ENCODE data around the gene MIPEP. TPM values are rescaled to one million over a fixed set of nuclear protein-coding genes. Genes with fewer than 3 reads are reported as not detected.
"Not testable (repeated sequence)": the region's sequence is repeated elsewhere in the genome, so short reads cannot be mapped to it uniquely, and the experiment has no call there.

The MIPEP gene
- total RNA-seq, 4 donors from 2014 or later, result 5.2 to 20.1 (median 17.8) TPM

DNA sequence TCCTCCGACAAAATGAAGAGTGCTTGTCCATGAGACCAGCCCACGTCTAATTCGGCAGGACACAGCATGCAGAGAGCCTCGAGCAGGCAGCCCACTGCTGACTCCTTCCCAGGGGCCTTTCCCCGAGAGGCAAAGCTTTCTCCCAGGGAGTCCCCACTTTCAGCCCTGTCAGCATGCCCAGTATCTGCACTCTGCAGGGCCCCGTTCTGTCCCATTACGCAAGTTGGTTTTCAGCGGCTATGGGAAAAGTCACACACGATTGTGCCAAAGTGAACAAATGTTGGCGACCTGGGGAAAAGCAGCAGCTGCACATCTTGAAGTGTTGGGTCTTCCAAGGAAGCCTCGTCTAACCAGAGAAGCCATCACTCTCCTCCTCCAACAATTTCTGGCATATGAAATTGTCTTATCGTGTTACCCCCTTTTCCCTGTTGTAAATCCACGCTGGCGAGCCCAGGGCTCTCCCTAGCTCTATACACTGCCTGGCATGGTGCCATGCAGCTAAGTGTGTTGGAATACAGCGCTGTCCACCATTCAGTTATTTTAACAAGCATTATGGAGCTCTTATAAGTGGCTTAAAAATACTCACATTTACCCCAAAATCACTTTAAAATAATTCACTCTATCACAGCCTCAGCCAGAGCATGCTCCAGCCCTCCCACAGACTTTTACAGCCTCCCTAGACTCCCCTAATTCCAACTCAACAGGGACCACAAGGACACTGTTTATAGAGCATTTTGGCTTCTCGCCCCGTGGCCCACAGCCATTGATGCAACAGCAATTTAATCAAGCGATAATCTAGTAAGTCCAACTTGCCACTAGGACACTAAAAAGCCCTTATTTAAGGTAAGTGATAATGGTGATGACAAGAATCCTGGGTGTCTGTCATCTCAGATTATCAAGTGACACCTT lies 8.5 kb downstream of the MIPEP start:
- H3K36me3 ChIP-seq, result peaks cover 0 to 15% (median 3%) of the 10 kb centered on the region in 4 donors
- H3K27me3 ChIP-seq; H3K27ac ChIP-seq; DNase-seq; H3K4me1 ChIP-seq; H3K4me3 ChIP-seq; in situ Hi-C loops (cut with MboI; ENCODE audit: low pct_ligation_motif_present in 1 of 4, low pct_unique_long_range_greater_than_20kb in 1 of 4, low sequenced_read_pairs in 3 of 4); intact Hi-C loops (cut with DNase I; ENCODE audit: low total_unique reads); H3K9me3 ChIP-seq: not testable (repeated sequence)
- 69 to 93% methylated on average over 2 to 14 of the region's 18 CpGs for WGBS, 2 donors (ENCODE audit: low coverage in 1 of 2)

DNA sequence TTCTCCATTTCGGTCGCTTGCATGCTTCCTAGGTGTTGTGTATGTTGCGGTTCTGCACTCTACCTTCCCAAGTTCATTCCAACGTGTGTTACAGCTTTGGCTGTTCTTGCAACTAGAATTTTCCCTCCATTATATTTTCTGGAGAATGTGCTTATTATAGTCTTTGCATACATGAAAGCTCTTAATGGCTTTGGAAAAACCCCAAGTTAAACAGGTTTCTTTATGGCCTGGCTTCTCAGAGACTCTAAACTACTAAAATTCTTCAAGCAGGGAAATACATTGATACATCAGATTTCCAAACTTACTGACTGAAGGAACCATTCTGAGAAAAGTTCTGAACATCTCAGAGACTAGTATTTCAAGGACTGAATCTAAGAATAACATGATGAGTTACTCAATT lies 11.9 kb downstream of the MIPEP start:
- no peaks in the 10 kb centered on the region for H3K27me3 ChIP-seq
- 80 to 87% methylated on average over 4 of the region's 4 CpGs for WGBS, 2 donors (ENCODE audit: low coverage in 1 of 2)
- no peak overlapping the region for H3K4me3 ChIP-seq
- intact Hi-C loops (cut with DNase I; ENCODE audit: low total_unique reads) (loop anchor here (10.0 kb wide), 1 partner anchor 412 kb away; no protein-coding TSS in a partner anchor), in situ Hi-C loops (cut with MboI; ENCODE audit: low pct_ligation_motif_present in 1 of 4, low pct_unique_long_range_greater_than_20kb in 1 of 4, low sequenced_read_pairs in 3 of 4) (loop anchor here in 3 of 4 donors (10.0 kb wide), 1 partner anchor 412 kb away; no protein-coding TSS in a partner anchor)
- peaks cover 0 to 11% (median 3%) of the 10 kb centered on the region in 4 donors for H3K36me3 ChIP-seq
- no peaks in the 10 kb centered on the region for H3K4me1 ChIP-seq
- TF ChIP-seq POLR2A (IDR thresholded peaks at IDR 0.05) (no peak), EP300 (IDR thresholded peaks at IDR 0.05; ENCODE audit: low read depth) (no peak), POLR2AphosphoS5 (IDR thresholded peaks at IDR 0.05) (no peak)
- TF ChIP-seq, protein P1, sequence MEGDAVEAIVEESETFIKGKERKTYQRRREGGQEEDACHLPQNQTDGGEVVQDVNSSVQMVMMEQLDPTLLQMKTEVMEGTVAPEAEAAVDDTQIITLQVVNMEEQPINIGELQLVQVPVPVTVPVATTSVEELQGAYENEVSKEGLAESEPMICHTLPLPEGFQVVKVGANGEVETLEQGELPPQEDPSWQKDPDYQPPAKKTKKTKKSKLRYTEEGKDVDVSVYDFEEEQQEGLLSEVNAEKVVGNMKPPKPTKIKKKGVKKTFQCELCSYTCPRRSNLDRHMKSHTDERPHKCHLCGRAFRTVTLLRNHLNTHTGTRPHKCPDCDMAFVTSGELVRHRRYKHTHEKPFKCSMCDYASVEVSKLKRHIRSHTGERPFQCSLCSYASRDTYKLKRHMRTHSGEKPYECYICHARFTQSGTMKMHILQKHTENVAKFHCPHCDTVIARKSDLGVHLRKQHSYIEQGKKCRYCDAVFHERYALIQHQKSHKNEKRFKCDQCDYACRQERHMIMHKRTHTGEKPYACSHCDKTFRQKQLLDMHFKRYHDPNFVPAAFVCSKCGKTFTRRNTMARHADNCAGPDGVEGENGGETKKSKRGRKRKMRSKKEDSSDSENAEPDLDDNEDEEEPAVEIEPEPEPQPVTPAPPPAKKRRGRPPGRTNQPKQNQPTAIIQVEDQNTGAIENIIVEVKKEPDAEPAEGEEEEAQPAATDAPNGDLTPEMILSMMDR (IDR thresholded peaks at IDR 0.05), result no peak
- no peaks in the 10 kb centered on the region for H3K9me3 ChIP-seq
- H3K27ac ChIP-seq, result no peak overlapping the region
- DNase-seq, result no peak

DNA sequence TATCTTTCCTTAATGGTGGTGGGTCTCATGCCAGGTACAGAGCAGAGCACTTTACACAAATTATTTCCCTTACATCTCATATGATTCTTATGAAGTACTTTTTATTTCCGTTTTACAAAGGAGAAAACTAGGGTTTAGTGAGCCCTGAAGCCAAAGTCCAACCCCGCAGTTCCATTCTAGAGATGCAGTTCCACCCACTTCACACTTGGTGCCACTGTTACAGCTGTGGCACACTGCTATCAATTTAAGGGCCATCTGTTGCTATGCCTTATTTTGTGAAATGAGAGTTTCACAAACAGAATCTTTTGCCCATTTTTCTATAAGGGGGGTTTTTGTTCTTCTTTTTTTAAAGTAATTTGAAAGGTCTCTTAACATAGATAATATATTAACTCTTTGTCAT lies 12.9 kb downstream of the MIPEP start:
- Histone ChIP-seq H3K4me3 (no peak overlapping the region), H3K27me3 (no peaks in the 10 kb centered on the region), H3K9me3 (no peaks in the 10 kb centered on the region), H3K4me1 (no peaks in the 10 kb centered on the region), H3K36me3 (peaks cover 0 to 11% (median 3%) of the 10 kb centered on the region in 4 donors), H3K27ac (no peak overlapping the region)
- intact Hi-C loops (cut with DNase I; ENCODE audit: low total_unique reads), result loop anchor here (10.0 kb wide), 1 partner anchor 411 kb away; no protein-coding TSS in a partner anchor
- TF ChIP-seq POLR2AphosphoS5 (IDR thresholded peaks at IDR 0.05), result no peak
- TF ChIP-seq, protein P1 (IDR thresholded peaks at IDR 0.05), result peak in 3 of 5 experiments; percentile 29 to 47 (median 40)
- DNase-seq, result peak; percentile 24
- WGBS, 2 donors (ENCODE audit: low coverage in 1 of 2), result 37 to 67% methylated on average over 2 of the region's 2 CpGs
- in situ Hi-C loops (cut with MboI; ENCODE audit: low pct_ligation_motif_present in 1 of 4, low pct_unique_long_range_greater_than_20kb in 1 of 4, low sequenced_read_pairs in 3 of 4), result loop anchor here in 3 of 4 donors (10.0 kb wide), 1 partner anchor 411 kb away; no protein-coding TSS in a partner anchor

DNA sequence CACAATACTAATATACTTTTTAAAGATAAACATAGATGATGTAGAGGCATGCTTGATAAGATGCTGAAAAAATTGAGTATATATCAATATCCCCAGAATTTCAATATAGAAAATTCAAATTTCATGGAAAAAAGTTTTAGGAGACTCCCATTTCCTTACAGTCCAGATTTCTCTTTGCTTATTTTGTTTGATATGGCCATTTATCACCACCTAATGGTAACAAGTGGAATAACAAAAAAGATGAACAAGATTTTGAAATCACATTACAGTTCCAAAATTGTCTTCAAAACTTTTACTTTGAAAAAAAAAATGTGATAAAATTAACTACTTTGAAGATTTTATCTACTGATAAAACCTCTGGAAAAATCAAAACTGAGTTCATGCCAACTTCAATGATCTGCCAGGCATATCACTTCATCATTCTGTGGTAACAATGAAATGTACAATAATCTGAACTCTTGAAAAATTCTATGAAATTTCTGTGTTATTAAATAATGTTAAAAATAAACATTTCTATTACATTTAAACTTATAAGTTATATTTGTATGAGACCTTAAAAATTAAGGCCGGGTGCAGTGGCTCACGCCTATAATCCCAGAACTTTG lies 17.5 kb downstream of the MIPEP start:
- in situ Hi-C loops (cut with MboI; ENCODE audit: low pct_ligation_motif_present in 1 of 4, low pct_unique_long_range_greater_than_20kb in 1 of 4, low sequenced_read_pairs in 3 of 4) (loop anchor here (10.0 to 25.0 kb wide), 2 partner anchors 407 to 409 kb away; no protein-coding TSS in a partner anchor), intact Hi-C loops (cut with DNase I; ENCODE audit: low total_unique reads) (loop anchor here (5.0 to 10.0 kb wide), 2 partner anchors 109 to 407 kb away; no protein-coding TSS in a partner anchor)
- DNase-seq, result no peak

More for the DNA sequence above, 17.5 kb downstream of the MIPEP start:
- TF ChIP-seq EP300 (IDR thresholded peaks at IDR 0.05; ENCODE audit: low read depth), result no peak
- TF ChIP-seq, protein P1 (IDR thresholded peaks at IDR 0.05), result peak; percentile 54 to 56 (median 56)
- TF ChIP-seq POLR2AphosphoS5 (IDR thresholded peaks at IDR 0.05), result no peak
- TF ChIP-seq POLR2A (IDR thresholded peaks at IDR 0.05), result no peak
- Histone ChIP-seq H3K4me1 (no peaks in the 10 kb centered on the region), H3K36me3 (no peaks in the 10 kb centered on the region), H3K27ac (no peak overlapping the region), H3K4me3 (no peak overlapping the region), H3K9me3 (no peaks in the 10 kb centered on the region), H3K27me3 (no peaks in the 10 kb centered on the region)
- WGBS, 2 donors (ENCODE audit: low coverage in 1 of 2), result 89 to 90% methylated on average over 2 of the region's 2 CpGs

All from transverse colon (tissue), 4 donors.